H1 (cell line): Measurements from ENCODE around the gene UBAP2L. TPM values are rescaled to one million over a fixed set of nuclear protein-coding genes. Genes with fewer than 3 reads are reported as not detected.

Experiments
- CTCF ChIA-PET: fragments of 300-600 bp; sonication (Branson Sonifier 250); formaldehyde crosslinking; loops from one replicate; lab custom pipeline; 2021; ENCODE audit not compliant: partially characterized antibody; lab: Charles Lee
- POLR2A ChIA-PET: fragments of 300-600 bp; sonication (Branson Sonifier 250); formaldehyde crosslinking; loops from one replicate; lab custom pipeline; 2021; ENCODE audit warnings: inconsistent platforms; ENCODE audit not compliant: partially characterized antibody; lab: Charles Lee
- DNase-seq, 2 experiments: peaks; one replicate each; pipeline versions ENCODE4 v3.0.0 to v3.0.0-alpha.2; 2010 to 2022; ENCODE audit warnings: low spot score in 2 of 2, low read depth in 1 of 2, mixed read lengths in 1 of 2
- FAIRE-seq: peaks from 2 replicates; lab custom pipeline; 2011; peaks lifted over from hg19 to GRCh38; lab: Jason Lieb, UNC
- H2AFZ ChIP-seq: 2 replicates; pipeline ENCODE4 v1.8.1; 2012; ENCODE audit warnings: low read length, inconsistent platforms
- H2AK5ac ChIP-seq: 2 replicates; pipeline ENCODE4 v1.6.1; 2013; ENCODE audit warnings: low read depth, low read length
- H2BK120ac ChIP-seq: replicated peaks from 2 replicates; pipeline ENCODE3; 2013; ENCODE audit warnings: low read depth, low read length, inconsistent platforms
- H2BK12ac ChIP-seq: 2 replicates; pipeline ENCODE4 v1.6.1; 2013; ENCODE audit warnings: low read depth, low read length
- H2BK15ac ChIP-seq: 2 replicates; pipeline ENCODE4 v1.6.1; 2013; ENCODE audit warnings: low read length
- H2BK20ac ChIP-seq: 2 replicates; pipeline ENCODE4 v1.6.1; 2013; ENCODE audit warnings: low read length
- H2BK5ac ChIP-seq: 2 replicates; pipeline ENCODE4 v1.6.1; 2013; ENCODE audit warnings: low read depth, low read length
- H3K14ac ChIP-seq: 2 replicates; pipeline ENCODE4 v1.6.1; 2013; ENCODE audit warnings: inconsistent platforms; ENCODE audit not compliant: insufficient read length
- H3K18ac ChIP-seq: 2 replicates; pipeline ENCODE4 v1.6.1; 2013; ENCODE audit warnings: low read length; ENCODE audit errors: extremely low read depth
- H3K23ac ChIP-seq: 2 replicates; pipeline ENCODE4 v1.6.1; 2013; ENCODE audit warnings: inconsistent platforms; ENCODE audit not compliant: insufficient read length
- H3K23me2 ChIP-seq: 2 replicates; pipeline ENCODE4 v1.6.1; 2013; ENCODE audit warnings: low read depth, low read length
- H3K27ac ChIP-seq: 2 replicates; pipeline ENCODE4 v1.6.1; 2011; ENCODE audit warnings: low read depth, low read length, inconsistent platforms
- H3K27me3 ChIP-seq, 4 experiments: replicated peaks in 1 of 4; 1 replicate in 1 of 4; 2 replicates in 3 of 4; pipeline versions ENCODE4 v1.6.1 to v1.8.1; 2011 to 2013; ENCODE audit warnings: low read length in 3 of 4, mild to moderate bottlenecking in 3 of 4, inconsistent platforms in 2 of 4, mixed read lengths in 2 of 4, moderate library complexity in 1 of 4; ENCODE audit not compliant: control insufficient read depth in 3 of 4, insufficient read depth in 3 of 4; ENCODE audit errors: extremely low read depth in 1 of 4
- H3K36me3 ChIP-seq, 4 experiments: 2 replicates each; pipeline versions ENCODE4 v1.6.1 to v1.8.1; 2011 to 2013; ENCODE audit warnings: mild to moderate bottlenecking in 4 of 4, low read length in 3 of 4, moderate library complexity in 2 of 4, control low read depth in 1 of 4, inconsistent platforms in 1 of 4; ENCODE audit not compliant: insufficient read depth in 4 of 4, control insufficient read depth in 2 of 4
- H3K4ac ChIP-seq: replicated peaks from 2 replicates; pipeline ENCODE3; 2013; ENCODE audit warnings: low read length, low read depth, mixed read lengths, inconsistent platforms; ENCODE audit not compliant: insufficient read length
- H3K4me1 ChIP-seq, 4 experiments: replicated peaks in 1 of 4; 1 replicate in 1 of 4; 2 replicates in 3 of 4; pipeline versions ENCODE4 v1.6.1 to v1.8.1; 2011 to 2013; ENCODE audit warnings: low read length in 3 of 4, inconsistent platforms in 2 of 4, mixed read lengths in 1 of 4; ENCODE audit not compliant: insufficient read depth in 4 of 4, control insufficient read depth in 3 of 4
- H3K4me2 ChIP-seq, 2 experiments: 2 replicates each; pipeline versions ENCODE4 v1.6.1 to v1.8.1; 2011 to 2013; ENCODE audit warnings: low read depth in 2 of 2, low read length in 2 of 2, control low read depth in 1 of 2, inconsistent platforms in 1 of 2, mild to moderate bottlenecking in 1 of 2; ENCODE audit not compliant: insufficient read depth in 1 of 2
- H3K4me3 ChIP-seq, 4 experiments: fragments of 200-600, 300-600 bp in 1 of 4; sonication (generic), shearing (Covaris generic), sonication (Bioruptor Twin) in 1 of 4; 2 replicates each; pipeline versions ENCODE4 v1.5.1 to v1.8.1; 2011 to 2016; ENCODE audit warnings: low read length in 4 of 4, low read depth in 3 of 4, control low read depth in 2 of 4, inconsistent platforms in 2 of 4, mild to moderate bottlenecking in 2 of 4, mixed read lengths in 1 of 4, moderate library complexity in 1 of 4; ENCODE audit not compliant: insufficient read depth in 2 of 4; ENCODE audit errors: extremely low read depth in 1 of 4
- H3K56ac ChIP-seq: replicated peaks from 2 replicates; pipeline ENCODE3; 2013; ENCODE audit warnings: low read depth, mild to moderate bottlenecking, mixed read lengths, low read length, inconsistent platforms; ENCODE audit not compliant: insufficient read length
- H3K79me1 ChIP-seq: 2 replicates; pipeline ENCODE4 v1.6.1; 2013; ENCODE audit warnings: low read depth, low read length, control low read depth
- H3K79me2 ChIP-seq, 2 experiments: 2 replicates each; pipeline versions ENCODE4 v1.6.1 to v1.8.1; 2012 to 2013; ENCODE audit warnings: low read length in 2 of 2, mild to moderate bottlenecking in 2 of 2, inconsistent platforms in 1 of 2; ENCODE audit not compliant: insufficient read depth in 2 of 2, control insufficient read depth in 1 of 2
- H3K9ac ChIP-seq, 4 experiments: replicated peaks in 1 of 4; 1 replicate in 1 of 4; 2 replicates in 3 of 4; pipeline versions ENCODE4 v1.6.1 to v1.8.1; 2011 to 2013; ENCODE audit warnings: low read depth in 3 of 4, low read length in 3 of 4, control low read depth in 2 of 4, mild to moderate bottlenecking in 2 of 4, moderate library complexity in 2 of 4, inconsistent platforms in 1 of 4; ENCODE audit errors: extremely low read depth in 1 of 4
- H3K9me3 ChIP-seq, 2 experiments: 2 replicates each; pipeline versions ENCODE4 v1.6.1 to v1.8.1; 2012 to 2013; ENCODE audit warnings: mild to moderate bottlenecking in 2 of 2, moderate library complexity in 2 of 2, control low read depth in 1 of 2, inconsistent platforms in 1 of 2, low read depth in 1 of 2, low read length in 1 of 2, mixed read lengths in 1 of 2; ENCODE audit not compliant: insufficient read depth in 2 of 2
- H4K20me1 ChIP-seq, 2 experiments: replicated peaks in 1 of 2; 2 replicates each; pipeline versions ENCODE3 to v1.8.1; 2011 to 2013; ENCODE audit warnings: inconsistent platforms in 2 of 2, low read length in 2 of 2, mild to moderate bottlenecking in 1 of 2; ENCODE audit not compliant: insufficient read depth in 2 of 2, control insufficient read depth in 1 of 2
- H4K5ac ChIP-seq: 2 replicates; pipeline ENCODE4 v1.6.1; 2013; ENCODE audit warnings: low read length, low read depth, mixed read lengths, inconsistent platforms; ENCODE audit not compliant: insufficient read length
- H4K8ac ChIP-seq: 2 replicates; pipeline ENCODE4 v1.8.0; 2013; ENCODE audit warnings: mild to moderate bottlenecking, moderate library complexity, low read length, inconsistent platforms; ENCODE audit not compliant: insufficient read depth; ENCODE audit errors: extremely low read depth
- H4K91ac ChIP-seq: replicated peaks from 2 replicates; pipeline ENCODE3; 2013; ENCODE audit warnings: low read length, mixed read lengths, inconsistent platforms; ENCODE audit not compliant: insufficient read length
- CTBP2 ChIP-seq: IDR thresholded peaks from 2 replicates; pipeline ENCODE4 v1.7.0; 2011; ENCODE audit warnings: borderline replicate concordance, mild to moderate bottlenecking, moderate library complexity, mixed read lengths, low read length; ENCODE audit not compliant: insufficient read depth, insufficient read length
- EGR1 ChIP-seq: IDR thresholded peaks from 2 replicates; pipeline ENCODE4 v1.6.1; 2011; ENCODE audit warnings: low read depth, low read length, borderline replicate concordance
- HDAC2 ChIP-seq, 2 experiments: fragments of 300-600 bp in 1 of 2; sonication (generic) in 1 of 2; IDR thresholded peaks; 2 replicates each; pipeline ENCODE4 v1.6.1; 2011 to 2012; ENCODE audit warnings: low read depth in 2 of 2, low read length in 2 of 2, mild to moderate bottlenecking in 2 of 2, moderate library complexity in 2 of 2, borderline replicate concordance in 1 of 2, inconsistent platforms in 1 of 2
- JUN ChIP-seq: IDR thresholded peaks from 2 replicates; pipeline ENCODE4 v1.6.1; 2011; ENCODE audit warnings: low read depth, mild to moderate bottlenecking, improper control_type of control experiment, low read length
- JUND ChIP-seq: IDR thresholded peaks from 2 replicates; pipeline ENCODE4 v1.6.1; 2011; ENCODE audit warnings: mild to moderate bottlenecking, improper control_type of control experiment, low read length
- RXRA ChIP-seq: IDR thresholded peaks from 2 replicates; pipeline ENCODE4 v1.6.1; 2011; ENCODE audit warnings: low read depth, mild to moderate bottlenecking, low read length, moderate library complexity; ENCODE audit not compliant: insufficient read depth
- SIN3A ChIP-seq, 2 experiments: IDR thresholded peaks in 1 of 2; conservative IDR thresholded peaks in 1 of 2; 2 replicates each; pipeline ENCODE4 v1.6.1; 2011 to 2012; ENCODE audit warnings: low read length in 2 of 2, improper control_type of control experiment in 1 of 2, low read depth in 1 of 2, mild to moderate bottlenecking in 1 of 2
- SIX5 ChIP-seq: IDR thresholded peaks from 2 replicates; pipeline ENCODE4 v1.6.1; 2011; ENCODE audit warnings: mild to moderate bottlenecking, low read depth, low read length
- SP2 ChIP-seq: IDR thresholded peaks from 2 replicates; pipeline ENCODE4 v1.6.1; 2012; ENCODE audit warnings: mild to moderate bottlenecking, low read length, inconsistent platforms
- WGBS, 2 experiments: shearing (Covaris generic) in 1 of 2; methylation state at CpG; one replicate each; pipeline versions ENCODE4 v1.1.6 to v1.1.7; 2013 to 2015; ENCODE audit warnings: low lambda C conversion rate in 2 of 2, mixed read lengths in 2 of 2, inconsistent platforms in 1 of 2, low coverage in 1 of 2, missing lambda C conversion rate in 1 of 2; ENCODE audit not compliant: insufficient replicate concordance in 2 of 2, insufficient coverage in 1 of 2, insufficient read length in 1 of 2; ENCODE audit errors: extremely low coverage in 1 of 2, missing lambda C conversion rate in 1 of 2; 5-methylcytosine and 5-hydroxymethylcytosine counted together
- polyA plus RNA-seq, 7 experiments: library from polyadenylated mRNA; depleted of rRNA in 3 of 7; stranded (reverse) in 5 of 7; unstranded in 2 of 7; fragments of >200 nt in 5 of 7; fragments of 200-250 nt in 2 of 7; gene quantifications; 1 replicate in 5 of 7; 2 replicates in 1 of 7; 4 replicates in 1 of 7; pipeline versions ENCODE4 v1.2.1 to v1.2.3, GENCODE V29; 2011 to 2013; ENCODE audit warnings: missing spikeins in 2 of 7, mixed read lengths in 2 of 7
- total RNA-seq: library from RNA; stranded (reverse); fragmentation: NEBNext Ultra II Directional; extraction: Animal tissue kit (Norgen Biotek cat#: 25700); gene quantifications from 2 replicates; pipeline ENCODE4 v1.2.1, GENCODE V29; 2021

The UBAP2L gene
- total and polyA plus RNA-seq, 2 of the 8 experiments (the other 6 are each of a cell fraction or from before 2014, with no cell fraction given), result 254 to 349 TPM

DNA sequence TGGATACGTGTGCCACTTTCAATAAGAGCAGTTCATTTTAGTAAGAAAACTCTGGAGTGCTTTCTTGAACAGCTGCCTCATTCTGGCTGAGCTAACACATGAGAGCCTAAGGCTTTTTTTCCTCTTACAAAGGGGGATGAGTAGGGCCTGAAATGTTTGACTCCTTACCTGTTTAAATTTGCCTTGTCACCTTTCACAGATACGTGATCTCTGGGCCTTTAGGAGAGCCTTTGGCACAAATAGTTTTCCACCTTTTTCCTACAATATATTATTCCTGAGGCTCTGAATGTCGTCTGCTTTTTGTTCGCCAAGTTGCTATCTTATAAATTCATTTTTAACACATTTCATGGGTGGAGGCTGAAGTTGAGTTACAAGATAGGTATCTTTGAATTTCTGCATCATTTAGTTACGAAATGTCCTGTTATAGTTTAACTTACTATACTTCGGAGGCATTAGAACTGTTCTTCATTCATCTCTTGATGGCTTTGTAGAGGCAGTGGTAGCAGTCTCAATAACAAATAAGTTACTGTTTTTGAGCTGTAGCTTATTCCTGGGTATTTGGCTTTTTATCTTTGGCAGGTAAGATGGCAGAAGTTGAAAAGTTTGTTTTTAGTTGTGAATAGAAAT is 17.2 kb downstream of the UBAP2L start:
- no peak overlapping the region for H2BK15ac ChIP-seq
- POLR2A ChIA-PET, result interaction anchor here (0.6 to 1.8 kb wide), 6 partner anchors 18 to 125 kb away, joined by 3 read pairs; partner anchors contain the start of gene UBAP2L
- H2AK5ac ChIP-seq, result no peak overlapping the region
- no peaks in the 10 kb centered on the region for H3K27me3 ChIP-seq
- H4K8ac ChIP-seq, result no peak overlapping the region
- no peaks in the 10 kb centered on the region for H3K79me1 ChIP-seq
- H3K36me3 ChIP-seq, result peaks cover 34 to 88% (median 76%) of the 10 kb centered on the region in 4 experiments
- DNase-seq, result no peak
- 93% methylated on average over 6 of the region's 6 CpGs; no CpG with 5 or more reads in 1 of the 2 experiments for WGBS, 2 experiments
- no peak overlapping the region for H3K4me2 ChIP-seq
- no peak overlapping the region for H3K14ac ChIP-seq
- H4K91ac ChIP-seq, result no peak overlapping the region
- no peak for TF ChIP-seq RXRA
- TF ChIP-seq SIN3A (conservative IDR thresholded peaks at IDR 0.05 in 1 of 2, IDR thresholded peaks at IDR 0.05 in 1 of 2; ENCODE audit: low read depth in 1 of 2, low read length in 2 of 2), result no peak
- TF ChIP-seq JUND, result no peak
- no peak for TF ChIP-seq EGR1
- no peak for TF ChIP-seq SP2
- TF ChIP-seq HDAC2 (IDR thresholded peaks at IDR 0.05; ENCODE audit: borderline replicate concordance in 1 of 2, low read depth in 2 of 2, low read length in 2 of 2), result no peak
- no peak for TF ChIP-seq CTBP2
- no peak for TF ChIP-seq SIX5
- TF ChIP-seq JUN, result no peak
- H3K23me2 ChIP-seq, result no peaks in the 10 kb centered on the region
- H3K79me2 ChIP-seq, result peaks cover 4 to 65% of the 10 kb centered on the region in 2 experiments; a peak in 3 of 4 replicates
- no peak for FAIRE-seq
- H4K20me1 ChIP-seq, result peaks cover 7 to 9% of the 10 kb centered on the region in 2 experiments
- no peak overlapping the region for H3K9ac ChIP-seq
- no peak overlapping the region for H3K23ac ChIP-seq
- H2BK5ac ChIP-seq, result no peak overlapping the region
- no peak overlapping the region for H2BK12ac ChIP-seq
- H3K4ac ChIP-seq, result no peak overlapping the region
- no peaks in the 10 kb centered on the region for H3K9me3 ChIP-seq
- CTCF ChIA-PET, result no interaction called here
- no peak overlapping the region for H2AFZ ChIP-seq
- no peak overlapping the region for H2BK120ac ChIP-seq
- H4K5ac ChIP-seq, result no peak overlapping the region
- H3K27ac ChIP-seq, result no peak overlapping the region
- H2BK20ac ChIP-seq, result no peak overlapping the region
- H3K56ac ChIP-seq, result no peak overlapping the region
- H3K18ac ChIP-seq, result no peak overlapping the region
- no peaks in the 10 kb centered on the region for H3K4me1 ChIP-seq
- H3K4me3 ChIP-seq, result no peak overlapping the region
